ENCODE results near the gene ARL5B. TPM values are rescaled to one million over a fixed set of nuclear protein-coding genes. Genes with fewer than 3 reads are reported as not detected.

ARL5B gene
- total and polyA plus RNA-seq, 2 of the 8 experiments (the other 6 are each of a cell fraction or from before 2014, with no cell fraction given), result 8.4 to 52.1 TPM

DNA sequence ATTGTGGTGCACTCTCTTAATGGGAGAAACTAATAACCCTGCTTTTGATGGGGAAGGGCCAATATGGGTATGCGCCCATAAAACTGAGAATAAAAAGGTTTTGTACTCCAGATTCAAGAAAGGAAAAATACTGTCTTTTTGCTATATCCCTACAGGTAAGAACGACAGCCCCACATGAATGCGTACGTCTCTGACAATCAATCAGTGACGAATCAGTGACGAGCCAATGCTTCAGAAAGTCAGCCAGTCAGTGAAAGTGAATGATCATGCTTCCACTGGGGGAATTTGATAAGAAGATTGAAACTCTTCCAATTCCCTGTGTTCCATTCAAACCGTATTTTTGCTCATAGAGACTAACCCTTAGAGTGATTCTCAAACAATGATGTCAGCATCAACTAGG lies 26.3 kb downstream of the ARL5B start:
- Histone ChIP-seq H2BK20ac (ENCODE audit: low read length) (no peak overlapping the region), H3K79me2 (ENCODE audit: control insufficient read depth in 1 of 2, insufficient read depth in 2 of 2, low read length in 2 of 2) (no peaks in the 10 kb centered on the region), H2BK120ac (replicated peaks; ENCODE audit: low read depth, low read length) (no peak overlapping the region), H2BK5ac (ENCODE audit: low read depth, low read length) (no peak overlapping the region), H4K8ac (ENCODE audit: extremely low read depth, insufficient read depth, low read length) (no peak overlapping the region), H4K5ac (ENCODE audit: insufficient read length, low read depth, low read length) (no peak overlapping the region), H3K4me2 (ENCODE audit: insufficient read depth in 1 of 2, low read depth in 2 of 2, low read length in 2 of 2) (no peak overlapping the region), H3K4me3 (ENCODE audit: extremely low read depth in 1 of 4, insufficient read depth in 2 of 4, low read depth in 3 of 4, low read length in 4 of 4) (no peak overlapping the region), H2BK15ac (ENCODE audit: low read length) (no peak overlapping the region), H3K23ac (ENCODE audit: insufficient read length) (no peak overlapping the region), H3K4ac (replicated peaks; ENCODE audit: insufficient read length, low read depth, low read length) (no peak overlapping the region), H3K27me3 (replicated peaks in 1 of 4; ENCODE audit: control insufficient read depth in 3 of 4, extremely low read depth in 1 of 4, insufficient read depth in 3 of 4, low read length in 3 of 4) (no peaks in the 10 kb centered on the region), H4K91ac (replicated peaks; ENCODE audit: insufficient read length, low read length) (no peak overlapping the region), H2AK5ac (ENCODE audit: low read depth, low read length) (no peak overlapping the region), H2AFZ (ENCODE audit: low read length) (no peak overlapping the region), H4K20me1 (replicated peaks in 1 of 2; ENCODE audit: control insufficient read depth in 1 of 2, insufficient read depth in 2 of 2, low read length in 2 of 2) (peaks cover 0 to 5% of the 10 kb centered on the region in 2 experiments), H3K56ac (replicated peaks; ENCODE audit: insufficient read length, low read depth, low read length) (no peak overlapping the region), H3K14ac (ENCODE audit: insufficient read length) (no peak overlapping the region), H3K18ac (ENCODE audit: extremely low read depth, low read length) (no peak overlapping the region), H2BK12ac (ENCODE audit: low read depth, low read length) (no peak overlapping the region), H3K79me1 (ENCODE audit: low read depth, low read length) (no peaks in the 10 kb centered on the region), H3K4me1 (replicated peaks in 1 of 4; ENCODE audit: control insufficient read depth in 3 of 4, insufficient read depth in 4 of 4, low read length in 3 of 4) (0 out of 7 replicates have a peak, but pooled peaks cover 0 to 2% (median under 1%) of the 10 kb centered on the region in 4 experiments), H3K36me3 (ENCODE audit: control insufficient read depth in 2 of 4, insufficient read depth in 4 of 4, low read length in 3 of 4) (peaks cover 0 to 5% (median 0%) of the 10 kb centered on the region in 4 experiments; a peak in 1 of 8 replicates), H3K27ac (ENCODE audit: low read depth, low read length) (no peak overlapping the region), H3K23me2 (ENCODE audit: low read depth, low read length) (no peaks in the 10 kb centered on the region), H3K9me3 (ENCODE audit: insufficient read depth in 2 of 2, low read depth in 1 of 2, low read length in 1 of 2) (no peaks in the 10 kb centered on the region), H3K9ac (replicated peaks in 1 of 4; ENCODE audit: extremely low read depth in 1 of 4, low read depth in 3 of 4, low read length in 3 of 4) (no peak overlapping the region)
- DNase-seq (ENCODE audit: low read depth in 1 of 2, low spot score in 2 of 2), result no peak
- WGBS, 2 experiments (ENCODE audit: extremely low coverage in 1 of 2, insufficient coverage in 1 of 2, insufficient read length in 1 of 2, insufficient replicate concordance in 2 of 2, low coverage in 1 of 2, low lambda C conversion rate in 2 of 2, missing lambda C conversion rate in 1 of 2), result 92% methylated on average over 7 of the region's 7 CpGs; no CpG with 5 or more reads in 1 of the 2 experiments
- no peak for FAIRE-seq
- ChIA-PET CTCF (ENCODE audit: partially characterized antibody) (no interaction called here), POLR2A (ENCODE audit: partially characterized antibody) (interaction anchor here (1.4 kb wide), 1 partner anchor 35 kb away, joined by 3 read pairs; the partner anchor contains the start of gene NSUN6)
- TF ChIP-seq CBX5 (IDR thresholded peaks at IDR 0.05; ENCODE audit: low read depth, low read length) (no peak), FOSL1 (IDR thresholded peaks at IDR 0.05; ENCODE audit: insufficient read depth, low read depth, low read length) (no peak), TCF12 (IDR thresholded peaks at IDR 0.05; ENCODE audit: low read depth, low read length) (no peak), RXRA (IDR thresholded peaks at IDR 0.05; ENCODE audit: insufficient read depth, low read depth, low read length) (no peak), RNF2 (IDR thresholded peaks at IDR 0.05; ENCODE audit: borderline replicate concordance, low read depth, low read length, missing control alignments, poor library complexity, severe bottlenecking) (no peak), JUND (IDR thresholded peaks at IDR 0.05; ENCODE audit: low read length) (no peak), ASH2L (IDR thresholded peaks at IDR 0.05; ENCODE audit: low read length) (no peak), KDM4A (IDR thresholded peaks at IDR 0.05; ENCODE audit: low read depth, low read length, severe bottlenecking) (no peak)
- TF ChIP-seq, protein P1, sequence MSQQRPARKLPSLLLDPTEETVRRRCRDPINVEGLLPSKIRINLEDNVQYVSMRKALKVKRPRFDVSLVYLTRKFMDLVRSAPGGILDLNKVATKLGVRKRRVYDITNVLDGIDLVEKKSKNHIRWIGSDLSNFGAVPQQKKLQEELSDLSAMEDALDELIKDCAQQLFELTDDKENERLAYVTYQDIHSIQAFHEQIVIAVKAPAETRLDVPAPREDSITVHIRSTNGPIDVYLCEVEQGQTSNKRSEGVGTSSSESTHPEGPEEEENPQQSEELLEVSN (IDR thresholded peaks at IDR 0.05), result no peak
- TF ChIP-seq, protein P2, sequence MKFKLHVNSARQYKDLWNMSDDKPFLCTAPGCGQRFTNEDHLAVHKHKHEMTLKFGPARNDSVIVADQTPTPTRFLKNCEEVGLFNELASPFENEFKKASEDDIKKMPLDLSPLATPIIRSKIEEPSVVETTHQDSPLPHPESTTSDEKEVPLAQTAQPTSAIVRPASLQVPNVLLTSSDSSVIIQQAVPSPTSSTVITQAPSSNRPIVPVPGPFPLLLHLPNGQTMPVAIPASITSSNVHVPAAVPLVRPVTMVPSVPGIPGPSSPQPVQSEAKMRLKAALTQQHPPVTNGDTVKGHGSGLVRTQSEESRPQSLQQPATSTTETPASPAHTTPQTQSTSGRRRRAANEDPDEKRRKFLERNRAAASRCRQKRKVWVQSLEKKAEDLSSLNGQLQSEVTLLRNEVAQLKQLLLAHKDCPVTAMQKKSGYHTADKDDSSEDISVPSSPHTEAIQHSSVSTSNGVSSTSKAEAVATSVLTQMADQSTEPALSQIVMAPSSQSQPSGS (IDR thresholded peaks at IDR 0.05; ENCODE audit: low read length), result no peak

All from H1 (cell line).